ENCODE data around the gene TBATA. TPM values are rescaled to one million over a fixed set of nuclear protein-coding genes. Genes with fewer than 3 reads are reported as not detected.

Gene TBATA
- polyA plus RNA-seq, 3 donors: not detected

- H3K4me3 Mint-ChIP-seq: peak overlapping the region; percentile 98 to 99
- peaks cover 3% of the 10 kb centered on the region for H3K79me2 ChIP-seq (ENCODE audit: insufficient read depth, low read length)
- TF ChIP-seq CTCF (IDR thresholded peaks at IDR 0.05): no peak
- peaks cover 18% of the 10 kb centered on the region for H3K4me1 Mint-ChIP-seq
- H3K27me3 Mint-ChIP-seq (ENCODE audit: low read depth in 3 of 3): no peaks in the 10 kb centered on the region
- peak overlapping the region; percentile 6 to 86 for H3K27ac ChIP-seq (ENCODE audit: low read depth in 1 of 2, low read length in 2 of 2)
- peak overlapping the region; percentile 94 for H3K4me2 ChIP-seq (replicated peaks; ENCODE audit: extremely low read depth, low read length, poor library complexity, severe bottlenecking)
- H3K4me1 ChIP-seq (ENCODE audit: control insufficient read depth in 1 of 2, insufficient read depth in 2 of 2, low read length in 2 of 2): peaks cover 8 to 13% of the 10 kb centered on the region in 2 donors
- DNase-seq: peak; percentile 8 to 45 (median 28)
- H3K27me3 ChIP-seq (ENCODE audit: control insufficient read depth in 2 of 2, insufficient read depth in 2 of 2, low read length in 2 of 2): no peaks in the 10 kb centered on the region
- peaks cover 0 to 1% (median 0%) of the 10 kb centered on the region in 7 donors for H3K9me3 Mint-ChIP-seq
- H3K9ac ChIP-seq (ENCODE audit: insufficient read depth, low read length, poor library complexity, severe bottlenecking): peak overlapping the region; percentile 86
- H2AFZ ChIP-seq (ENCODE audit: insufficient read depth, low read depth, low read length, poor library complexity, severe bottlenecking): peak overlapping the region; percentile 93
- H3K9me3 ChIP-seq (replicated peaks in 1 of 2; ENCODE audit: control insufficient read depth in 1 of 2, insufficient read depth in 1 of 2, low read length in 2 of 2): no peaks in the 10 kb centered on the region
- H3K36me3 ChIP-seq (replicated peaks in 1 of 2; ENCODE audit: control insufficient read depth in 1 of 2, insufficient read depth in 2 of 2, low read length in 2 of 2): peaks cover 0 to 33% of the 10 kb centered on the region in 2 donors
- peak overlapping the region; percentile 47 to 95 (median 89) for H3K27ac Mint-ChIP-seq
- H3K36me3 Mint-ChIP-seq: peaks cover 26 to 31% of the 10 kb centered on the region in 2 donors
- 0% methylated on average over 18 of the region's 43 CpGs for WGBS (ENCODE audit: insufficient coverage)
- peak overlapping the region; percentile 80 to 97 (median 86) for H3K4me3 ChIP-seq (replicated peaks in 1 of 3; ENCODE audit: low read depth in 2 of 3, low read length in 3 of 3)
- H4K20me1 ChIP-seq (ENCODE audit: insufficient read depth, low read length): peaks cover 14% of the 10 kb centered on the region
- intact Hi-C loops (cut with micrococcal nuclease): no loop called here
These were observed 31.2 kb upstream of the TBATA start for GRCh38 chr10:70816220-70816894.

- no peaks in the 10 kb centered on the region for H3K9me3 ChIP-seq (replicated peaks in 1 of 2; ENCODE audit: control insufficient read depth in 1 of 2, insufficient read depth in 1 of 2, low read length in 2 of 2)
- intact Hi-C loops (cut with micrococcal nuclease): loop anchor here (1.0 kb wide), 1 partner anchor 65 kb away; no protein-coding TSS in a partner anchor
- H3K9me3 Mint-ChIP-seq: peaks cover 0 to 1% (median 0%) of the 10 kb centered on the region in 7 donors
- peaks cover 9% of the 10 kb centered on the region for H4K20me1 ChIP-seq (ENCODE audit: insufficient read depth, low read length)
- peak within 1 kb of the TSS; percentile 6 to 86 for H3K27ac ChIP-seq (ENCODE audit: low read depth in 1 of 2, low read length in 2 of 2)
- TF ChIP-seq CTCF (IDR thresholded peaks at IDR 0.05): peak; percentile 99
- H3K27me3 Mint-ChIP-seq (ENCODE audit: low read depth in 3 of 3): peaks cover 0 to under 1% (median 0%) of the 10 kb centered on the region in 3 donors
- H3K4me1 ChIP-seq (ENCODE audit: control insufficient read depth in 1 of 2, insufficient read depth in 2 of 2, low read length in 2 of 2): peaks cover 8 to 13% of the 10 kb centered on the region in 2 donors
- peak within 1 kb of the TSS; percentile 93 for H2AFZ ChIP-seq (ENCODE audit: insufficient read depth, low read depth, low read length, poor library complexity, severe bottlenecking)
- DNase-seq: peak; percentile 69 to 80 (median 76)
- 2% methylated on average over 47 of the region's 58 CpGs for WGBS (ENCODE audit: insufficient coverage)
- peak within 1 kb of the TSS; percentile 80 to 97 (median 86) for H3K4me3 ChIP-seq (replicated peaks in 1 of 3; ENCODE audit: low read depth in 2 of 3, low read length in 3 of 3)
- H3K4me1 Mint-ChIP-seq: peaks cover 17% of the 10 kb centered on the region
- H3K79me2 ChIP-seq (ENCODE audit: insufficient read depth, low read length): peaks cover 3% of the 10 kb centered on the region
- peaks cover 21 to 25% of the 10 kb centered on the region in 2 donors for H3K36me3 Mint-ChIP-seq
- peak within 1 kb of the TSS; percentile 98 to 99 for H3K4me3 Mint-ChIP-seq
- peaks cover 0 to 26% of the 10 kb centered on the region in 2 donors for H3K36me3 ChIP-seq (replicated peaks in 1 of 2; ENCODE audit: control insufficient read depth in 1 of 2, insufficient read depth in 2 of 2, low read length in 2 of 2)
- H3K9ac ChIP-seq (ENCODE audit: insufficient read depth, low read length, poor library complexity, severe bottlenecking): peak within 1 kb of the TSS; percentile 86
- no peaks in the 10 kb centered on the region for H3K27me3 ChIP-seq (ENCODE audit: control insufficient read depth in 2 of 2, insufficient read depth in 2 of 2, low read length in 2 of 2)
- peak within 1 kb of the TSS; percentile 55 to 95 (median 89) for H3K27ac Mint-ChIP-seq
- H3K4me2 ChIP-seq (replicated peaks; ENCODE audit: extremely low read depth, low read length, poor library complexity, severe bottlenecking): peak within 1 kb of the TSS; percentile 94
These were observed 30.5 kb upstream of the TBATA start, which contains the start of gene SGPL1 for GRCh38 chr10:70815504-70816219. SGPL1 (plus strand) TSS chr10:70815948; CDS start chr10:70816854, 906 bp downstream.
